Muscle of leg (tissue), 11 donors: ENCODE data around the gene GGA2. TPM values are rescaled to one million over a fixed set of nuclear protein-coding genes. Genes with fewer than 3 reads are reported as not detected.

Source experiments
- DNase-seq: peaks from one replicate; pipeline ENCODE4 v3.0.0; 2013
- H3K27ac ChIP-seq: one replicate; pipeline ENCODE4 v1.5.1; 2013; ENCODE audit warnings: mild to moderate bottlenecking, low read length, control low read depth
- H3K27me3 ChIP-seq: one replicate; pipeline ENCODE4 v1.6.1; 2013; ENCODE audit warnings: low read length; ENCODE audit not compliant: control insufficient read depth, insufficient read depth
- H3K36me3 ChIP-seq: one replicate; pipeline ENCODE4 v1.6.1; 2013; ENCODE audit warnings: low read length; ENCODE audit not compliant: control insufficient read depth, insufficient read depth
- H3K4me1 ChIP-seq: one replicate; pipeline ENCODE4 v1.6.1; 2013; ENCODE audit warnings: low read length; ENCODE audit not compliant: control insufficient read depth, insufficient read depth
- H3K4me3 ChIP-seq: one replicate; pipeline ENCODE4 v1.5.1; 2013; ENCODE audit warnings: low read length, control low read depth
- H3K9me3 ChIP-seq: replicated peaks from 2 replicates; pipeline ENCODE4 v1.6.1; 2013; ENCODE audit warnings: low read depth, low read length; ENCODE audit not compliant: control insufficient read depth
- WGBS: methylation state at CpG from one replicate; pipeline ENCODE4 v1.1.5; 2013; ENCODE audit warnings: missing lambda C conversion rate; ENCODE audit not compliant: insufficient coverage; 5-methylcytosine and 5-hydroxymethylcytosine counted together
- polyA plus RNA-seq, 8 donors: library from polyadenylated mRNA; unstranded; fragments of 120-200 nt; gene quantifications; one replicate each; pipeline versions ENCODE4 v1.2.1 to v1.2.3, GENCODE V29; 2013; ENCODE audit warnings: inconsistent platforms in 1 of 8, low replicate concordance in 1 of 8; ENCODE audit not compliant: insufficient read length in 8 of 8, insufficient read depth in 1 of 8
- total RNA-seq: library from RNA; stranded (reverse); fragments of 120-200 nt; gene quantifications from one replicate; pipeline ENCODE4 v1.2.4, GENCODE V29; 2013

GGA2 gene
- total and polyA plus RNA-seq, 9 donors: 46.3 to 120 (median 104) TPM

DNA sequence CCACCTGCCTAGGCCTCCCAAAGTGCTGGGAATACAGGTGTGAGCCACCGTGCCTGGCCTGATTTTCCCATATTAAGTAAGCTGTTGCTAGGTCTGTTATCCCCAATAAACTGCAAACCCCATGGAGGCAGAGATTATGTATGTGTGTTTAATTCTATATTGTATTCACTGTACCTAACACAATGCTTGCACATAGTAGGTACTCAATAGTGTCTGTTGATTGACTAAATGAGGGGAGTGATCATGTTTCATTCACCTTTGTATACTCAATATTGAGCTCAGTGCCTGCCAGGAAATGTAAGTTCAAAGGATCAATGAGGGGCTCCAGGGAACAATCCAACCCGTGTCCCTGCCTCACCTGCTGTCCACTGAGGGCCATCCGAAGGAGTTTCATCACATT lies 14.6 kb upstream of the GGA2 start:
- no peak overlapping the region for H3K27ac ChIP-seq
- H3K4me3 ChIP-seq: no peak overlapping the region
- no peaks in the 10 kb centered on the region for H3K27me3 ChIP-seq
- peaks cover 58% of the 10 kb centered on the region for H3K36me3 ChIP-seq
- DNase-seq: no peak
- WGBS: 81% methylated on average over 2 of the region's 3 CpGs
- no peaks in the 10 kb centered on the region for H3K4me1 ChIP-seq
- no peaks in the 10 kb centered on the region for H3K9me3 ChIP-seq

DNA sequence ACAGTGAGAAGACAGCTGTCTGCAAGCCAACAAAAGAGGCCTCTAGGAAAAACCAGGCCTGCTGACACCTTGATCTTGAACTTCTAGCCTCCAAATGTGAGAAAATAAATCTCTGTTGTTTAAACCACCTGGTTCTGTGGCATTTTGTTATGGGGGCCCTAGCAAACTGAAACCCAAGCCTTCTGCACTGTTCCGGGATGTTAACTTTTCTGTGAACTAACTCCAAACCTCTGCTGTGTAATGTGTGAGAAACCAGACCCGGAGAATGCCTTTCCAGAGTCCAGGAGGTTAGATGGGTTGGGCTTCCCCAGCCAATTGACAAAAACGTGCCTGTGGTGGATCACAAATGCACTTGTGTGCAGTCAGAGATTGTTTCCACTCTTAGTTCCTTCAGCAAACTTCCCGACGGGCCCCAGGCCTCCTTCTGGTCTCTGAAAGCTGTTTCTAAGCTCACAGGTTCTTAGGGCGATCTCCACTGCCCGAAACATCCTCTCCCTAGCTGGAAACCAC lies 13.6 kb upstream of the GGA2 start:
- Histone ChIP-seq H3K4me3 (no peak overlapping the region), H3K4me1 (no peaks in the 10 kb centered on the region), H3K27me3 (no peaks in the 10 kb centered on the region), H3K27ac (peak overlapping the region; percentile 21), H3K9me3 (no peaks in the 10 kb centered on the region), H3K36me3 (peaks cover 55% of the 10 kb centered on the region)
- no peak for DNase-seq
- 73% methylated on average over 6 of the region's 7 CpGs for WGBS

GRCh38 chr16:23523321-23523720 lies 13.0 kb upstream of the GGA2 start:
- peak; percentile 19 for DNase-seq
- no peaks in the 10 kb centered on the region for H3K9me3 ChIP-seq
- peaks cover 1% of the 10 kb centered on the region for H3K4me1 ChIP-seq
- H3K4me3 ChIP-seq: no peak overlapping the region
- H3K27ac ChIP-seq: peak overlapping the region; percentile 42
- WGBS: 86% methylated on average over 6 of the region's 6 CpGs
- H3K27me3 ChIP-seq: no peaks in the 10 kb centered on the region
- H3K36me3 ChIP-seq: peaks cover 49% of the 10 kb centered on the region

- H3K4me1 ChIP-seq: peaks cover 4% of the 10 kb centered on the region
- H3K4me3 ChIP-seq: no peak overlapping the region
- H3K36me3 ChIP-seq: peaks cover 38% of the 10 kb centered on the region
- no peak for DNase-seq
- no peaks in the 10 kb centered on the region for H3K27me3 ChIP-seq
- 100% methylated on average over 1 of the region's 4 CpGs for WGBS
- no peaks in the 10 kb centered on the region for H3K9me3 ChIP-seq
- H3K27ac ChIP-seq: no peak overlapping the region
Observed at GRCh38 chr16:23521965-23522364, 11.7 kb upstream of the GGA2 start.

DNA sequence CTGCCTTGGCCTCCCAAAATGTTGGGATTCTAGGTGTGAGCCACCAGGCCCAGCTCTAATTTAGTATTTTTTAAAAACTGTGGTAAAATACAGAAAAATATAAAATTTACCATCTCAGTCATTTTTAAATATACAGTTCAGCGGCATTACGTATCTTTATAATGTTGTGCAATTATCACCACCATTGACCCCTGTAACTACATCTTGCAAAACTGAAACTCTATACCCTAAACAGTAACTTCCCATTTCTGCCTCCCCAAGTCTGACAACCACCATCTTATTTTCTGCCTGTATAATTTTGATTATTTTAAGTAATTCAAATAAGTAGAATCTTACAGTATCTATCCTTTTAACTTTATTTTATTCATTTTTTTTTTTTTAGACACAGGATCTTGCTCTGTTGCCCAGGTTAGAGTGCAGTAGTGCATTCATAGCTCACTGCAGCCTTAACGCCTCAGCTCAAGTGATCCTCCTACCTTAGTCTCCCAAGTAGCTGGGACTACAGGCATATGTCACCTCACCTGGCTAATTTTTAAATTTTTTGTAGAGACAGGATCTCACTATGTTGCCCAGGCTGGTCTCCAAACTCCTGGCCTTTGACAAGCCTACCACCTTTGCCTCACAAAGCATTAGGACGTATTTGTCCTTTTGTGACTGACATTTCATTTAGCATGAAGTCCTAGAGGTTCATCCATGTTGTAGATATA lies 10.9 kb upstream of the GGA2 start:
- H3K27me3 ChIP-seq: no peaks in the 10 kb centered on the region
- WGBS: 100% methylated on average over 1 of the region's 4 CpGs
- H3K4me1 ChIP-seq: peaks cover 4% of the 10 kb centered on the region
- DNase-seq: no peak
- H3K4me3 ChIP-seq: no peak overlapping the region
- H3K9me3 ChIP-seq: no peaks in the 10 kb centered on the region
- peaks cover 37% of the 10 kb centered on the region for H3K36me3 ChIP-seq
- no peak overlapping the region for H3K27ac ChIP-seq

DNA sequence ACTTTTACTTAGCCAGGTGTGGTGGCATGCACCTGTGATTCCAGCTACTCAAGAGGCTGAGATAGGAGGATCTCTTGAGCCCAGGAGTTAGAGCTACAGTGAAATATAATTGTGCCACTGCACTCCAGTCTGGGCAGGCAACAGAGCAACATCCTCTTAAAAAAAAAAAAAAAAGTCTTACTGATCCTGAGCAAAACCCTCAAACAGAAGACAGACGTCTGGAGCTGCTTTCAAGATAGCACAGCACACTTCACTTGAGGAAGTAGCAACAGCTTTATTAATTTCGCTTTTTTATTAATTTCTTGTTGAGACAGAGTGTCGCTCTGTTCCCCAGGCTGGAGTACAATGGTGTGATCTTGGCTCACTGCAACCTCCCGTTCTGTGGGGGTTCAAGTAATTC lies 10.2 kb upstream of the GGA2 start:
- 100% methylated on average over 2 of the region's 4 CpGs for WGBS
- Histone ChIP-seq H3K27me3 (no peaks in the 10 kb centered on the region), H3K36me3 (peaks cover 37% of the 10 kb centered on the region), H3K27ac (no peak overlapping the region), H3K4me3 (no peak overlapping the region), H3K4me1 (peaks cover 4% of the 10 kb centered on the region), H3K9me3 (no peaks in the 10 kb centered on the region)
- no peak for DNase-seq

GRCh38 chr16:23519282-23519681 lies 9.0 kb upstream of the GGA2 start:
- 100% methylated on average over 1 of the region's 5 CpGs for WGBS
- Histone ChIP-seq H3K27ac (no peak overlapping the region), H3K36me3 (peaks cover 34% of the 10 kb centered on the region)

DNA sequence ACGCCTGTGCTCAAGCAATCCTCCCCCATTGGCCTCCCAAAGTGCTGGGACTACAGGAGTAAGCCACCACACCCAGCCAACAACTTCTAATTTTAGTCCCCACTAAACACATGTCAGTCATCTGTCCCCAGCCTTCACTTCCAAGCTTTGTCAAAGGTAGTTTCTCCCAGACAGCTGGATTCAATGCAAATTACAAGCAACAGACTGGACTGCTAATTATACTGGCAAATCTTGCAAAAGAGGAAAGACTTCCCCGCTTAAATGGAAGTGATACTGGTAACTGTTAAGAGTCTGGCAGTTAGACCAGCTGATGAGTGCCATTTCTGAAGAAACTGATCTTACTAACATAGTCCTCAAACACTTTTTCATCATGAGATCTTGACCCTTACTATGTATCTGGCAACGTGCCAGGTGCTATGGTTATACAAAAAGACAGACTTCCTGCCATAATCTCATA lies 8.2 kb upstream of the GGA2 start:
- peak; percentile 33 for DNase-seq
- no peak overlapping the region for H3K4me3 ChIP-seq
- peaks cover 28% of the 10 kb centered on the region for H3K36me3 ChIP-seq
- no peaks in the 10 kb centered on the region for H3K9me3 ChIP-seq
- H3K27me3 ChIP-seq: no peaks in the 10 kb centered on the region
- no peak overlapping the region for H3K27ac ChIP-seq
- H3K4me1 ChIP-seq: peaks cover 4% of the 10 kb centered on the region
- no CpG with 5 or more reads among the region's 3 CpGs for WGBS

More at GRCh38 chr16:23519282-23519681, 9.0 kb upstream of the GGA2 start:
- Histone ChIP-seq H3K27me3 (no peaks in the 10 kb centered on the region), H3K4me1 (peaks cover 4% of the 10 kb centered on the region), H3K4me3 (no peak overlapping the region), H3K9me3 (no peaks in the 10 kb centered on the region)
- no peak for DNase-seq

DNA sequence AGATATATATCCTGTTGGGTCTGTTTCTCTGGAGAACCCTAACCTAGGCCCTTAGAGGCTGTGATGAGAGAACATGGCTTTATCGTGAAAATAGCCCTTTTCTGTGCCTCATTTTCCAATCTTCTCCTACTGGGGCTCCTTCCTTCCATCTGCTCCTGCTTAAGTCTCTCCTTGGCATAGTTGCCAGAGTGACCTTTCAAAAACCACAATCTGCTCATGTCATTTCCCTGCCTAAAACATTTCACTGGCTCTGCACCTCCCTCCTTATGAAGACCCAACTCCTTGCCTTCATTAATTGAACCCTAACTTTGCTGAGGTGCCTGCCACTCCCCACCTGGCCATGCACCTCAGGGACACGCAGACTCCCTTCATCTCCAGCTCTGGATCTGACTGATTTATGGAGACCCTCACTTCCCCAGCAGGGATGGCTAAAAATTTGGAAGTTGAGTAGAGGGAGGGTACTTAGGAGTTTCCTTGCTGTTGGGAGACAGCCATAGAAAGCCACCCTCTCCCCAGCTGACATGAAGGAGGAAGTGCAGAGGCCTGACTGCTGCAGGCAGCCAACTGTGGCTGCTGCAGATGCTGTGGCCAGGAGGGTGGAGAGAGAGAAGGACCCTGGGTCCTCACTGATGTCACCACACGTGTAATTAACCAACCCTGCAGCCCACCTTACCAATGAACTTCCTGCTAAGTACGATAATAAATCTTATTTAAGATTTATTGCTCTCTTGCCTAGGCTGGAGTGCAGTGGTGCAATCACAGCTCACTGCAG lies 6.3 kb upstream of the GGA2 start:
- peaks cover 18% of the 10 kb centered on the region for H3K36me3 ChIP-seq
- H3K9me3 ChIP-seq: no peaks in the 10 kb centered on the region
- WGBS: 80% methylated on average over 2 of the region's 4 CpGs
- no peak overlapping the region for H3K4me3 ChIP-seq
- no peak overlapping the region for H3K27ac ChIP-seq
- DNase-seq: no peak
- H3K27me3 ChIP-seq: no peaks in the 10 kb centered on the region
- H3K4me1 ChIP-seq: peaks cover 4% of the 10 kb centered on the region

DNA sequence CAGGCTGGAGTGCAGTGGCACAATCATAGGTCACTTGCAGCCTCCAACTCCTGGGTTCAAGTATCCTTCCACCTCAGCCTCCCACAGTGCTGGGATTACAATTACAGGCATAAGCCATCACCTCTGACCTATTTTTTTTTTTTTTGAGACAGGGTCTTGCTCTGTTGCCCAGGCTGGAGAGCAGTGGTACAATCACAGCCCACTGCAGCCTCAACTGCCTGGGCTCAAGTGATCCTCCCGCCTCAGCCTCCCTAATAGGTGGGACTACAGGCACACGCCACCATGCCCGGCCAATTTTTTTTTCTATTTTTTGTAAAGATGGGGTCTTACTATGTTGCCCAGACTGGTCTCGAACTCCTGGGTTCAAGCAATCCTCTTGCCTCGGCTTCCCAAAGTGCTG lies 5.6 kb upstream of the GGA2 start:
- Histone ChIP-seq H3K27ac (no peak overlapping the region), H3K4me1 (peaks cover 4% of the 10 kb centered on the region), H3K27me3 (no peaks in the 10 kb centered on the region), H3K4me3 (no peak overlapping the region), H3K36me3 (peaks cover 18% of the 10 kb centered on the region), H3K9me3 (no peaks in the 10 kb centered on the region)
- no peak for DNase-seq
- no CpG with 5 or more reads among the region's 5 CpGs for WGBS
